ENCODE data around the gene RPS17. TPM values are rescaled to one million over a fixed set of nuclear protein-coding genes. Genes with fewer than 3 reads are reported as not detected.

The RPS17 gene
- total RNA-seq, 1 experiment from 2014 or later = 1,992 TPM

GRCh38 chr15:82548700-82549099, 8.4 kb upstream of the RPS17 start:
- BruUV-seq (replicated peaks) = no TSS peak
- H3K27me3 ChIP-seq (replicated peaks; ENCODE audit: control insufficient read depth, insufficient read depth, low read length) = no peaks in the 10 kb centered on the region
- no peaks in the 10 kb centered on the region for H3K36me3 Mint-ChIP-seq (ENCODE audit: insufficient read depth, unreplicated experiment)
- no peak overlapping the region for H3K4me3 Mint-ChIP-seq (ENCODE audit: unreplicated experiment)
- H3K9me3 Mint-ChIP-seq (ENCODE audit: unreplicated experiment) = no peaks in the 10 kb centered on the region
- no peaks in the 10 kb centered on the region for H3K27me3 Mint-ChIP-seq (ENCODE audit: insufficient read depth, unreplicated experiment)
- POLR2A ChIA-PET = interaction anchor here (0.6 kb wide), 1 partner anchor 290 kb away, joined by 5 read pairs; no protein-coding TSS in a partner anchor
- no peak for TF ChIP-seq CTCF (IDR thresholded peaks at IDR 0.05; ENCODE audit: insufficient read depth in 1 of 2, low read depth in 1 of 2, low read length in 1 of 2, severe bottlenecking in 1 of 2, unreplicated experiment in 1 of 2)
- H3K27ac Mint-ChIP-seq (ENCODE audit: unreplicated experiment) = no peak overlapping the region
- H3K4me1 Mint-ChIP-seq (ENCODE audit: low read depth, unreplicated experiment) = no peaks in the 10 kb centered on the region
- DNase-seq = no peak
- CTCF ChIA-PET = no interaction called here
- no peak overlapping the region for H3K4me3 ChIP-seq (ENCODE audit: low read depth, low read length)
- H3K9me3 ChIP-seq = no peaks in the 10 kb centered on the region
- no peaks in the 10 kb centered on the region for H3K36me3 ChIP-seq (ENCODE audit: control insufficient read depth, insufficient read depth, low read length)
- H3K4me1 ChIP-seq = no peaks in the 10 kb centered on the region
- intact Hi-C loops (cut with micrococcal nuclease; ENCODE audit: unreplicated experiment) = no loop called here

GRCh38 chr15:82545478-82545877, 5.2 kb upstream of the RPS17 start:
- peaks cover 10% of the 10 kb centered on the region for H3K36me3 Mint-ChIP-seq (ENCODE audit: insufficient read depth, unreplicated experiment)
- POLR2A ChIA-PET = no interaction called here
- intact Hi-C loops (cut with micrococcal nuclease; ENCODE audit: unreplicated experiment) = no loop called here
- no peaks in the 10 kb centered on the region for H3K9me3 ChIP-seq
- CTCF ChIA-PET = no interaction called here
- H3K27ac Mint-ChIP-seq (ENCODE audit: unreplicated experiment) = no peak overlapping the region
- no peaks in the 10 kb centered on the region for H3K27me3 Mint-ChIP-seq (ENCODE audit: insufficient read depth, unreplicated experiment)
- TF ChIP-seq CTCF (IDR thresholded peaks at IDR 0.05; ENCODE audit: insufficient read depth in 1 of 2, low read depth in 1 of 2, low read length in 1 of 2, severe bottlenecking in 1 of 2, unreplicated experiment in 1 of 2) = no peak
- no peaks in the 10 kb centered on the region for H3K4me1 Mint-ChIP-seq (ENCODE audit: low read depth, unreplicated experiment)
- H3K4me3 Mint-ChIP-seq (ENCODE audit: unreplicated experiment) = no peak overlapping the region
- DNase-seq = no peak
- no peaks in the 10 kb centered on the region for H3K9me3 Mint-ChIP-seq (ENCODE audit: unreplicated experiment)
- H3K27me3 ChIP-seq (replicated peaks; ENCODE audit: control insufficient read depth, insufficient read depth, low read length) = no peaks in the 10 kb centered on the region
- BruUV-seq (replicated peaks) = no TSS peak
- no peaks in the 10 kb centered on the region for H3K4me1 ChIP-seq
- H3K36me3 ChIP-seq (ENCODE audit: control insufficient read depth, insufficient read depth, low read length) = no peaks in the 10 kb centered on the region
- H3K4me3 ChIP-seq (ENCODE audit: low read depth, low read length) = no peak overlapping the region

DNA sequence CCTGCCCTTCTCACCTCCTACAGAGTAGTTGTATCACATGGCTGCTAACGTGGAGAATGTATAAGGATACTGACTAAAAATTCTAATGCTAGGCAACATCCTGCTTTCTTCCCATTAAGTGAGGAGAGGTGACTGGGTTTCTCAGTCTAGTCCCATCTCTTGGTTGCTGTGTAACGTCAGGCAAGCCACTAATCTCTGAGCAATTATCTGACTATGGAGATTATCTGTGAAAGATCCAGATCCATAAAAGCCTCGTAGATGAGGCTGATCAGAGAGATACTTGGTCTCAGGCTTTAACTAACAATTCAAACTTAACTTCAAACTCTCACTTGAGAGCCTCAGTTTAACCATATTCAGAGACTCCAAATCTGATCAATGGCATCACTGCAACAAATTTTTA, 4.7 kb upstream of the RPS17 start:
- Mint-ChIP-seq H3K4me1 (ENCODE audit: low read depth, unreplicated experiment) (no peaks in the 10 kb centered on the region), H3K9me3 (ENCODE audit: unreplicated experiment) (no peaks in the 10 kb centered on the region), H3K27me3 (ENCODE audit: insufficient read depth, unreplicated experiment) (no peaks in the 10 kb centered on the region), H3K4me3 (ENCODE audit: unreplicated experiment) (no peak overlapping the region), H3K27ac (ENCODE audit: unreplicated experiment) (no peak overlapping the region), H3K36me3 (ENCODE audit: insufficient read depth, unreplicated experiment) (peaks cover 15% of the 10 kb centered on the region)
- Histone ChIP-seq H3K9me3 (no peaks in the 10 kb centered on the region), H3K27me3 (replicated peaks; ENCODE audit: control insufficient read depth, insufficient read depth, low read length) (no peaks in the 10 kb centered on the region), H3K36me3 (ENCODE audit: control insufficient read depth, insufficient read depth, low read length) (no peaks in the 10 kb centered on the region), H3K4me1 (no peaks in the 10 kb centered on the region), H3K4me3 (ENCODE audit: low read depth, low read length) (no peak overlapping the region)
- no TSS peak for BruUV-seq (replicated peaks)
- intact Hi-C loops (cut with micrococcal nuclease; ENCODE audit: unreplicated experiment) = no loop called here
- ChIA-PET CTCF (no interaction called here), POLR2A (no interaction called here)
- no peak for TF ChIP-seq CTCF (IDR thresholded peaks at IDR 0.05; ENCODE audit: insufficient read depth in 1 of 2, low read depth in 1 of 2, low read length in 1 of 2, severe bottlenecking in 1 of 2, unreplicated experiment in 1 of 2)
- no peak for DNase-seq
